Myocyte (in vitro differentiated cells): Measurements from ENCODE around the gene ZNF385C. TPM values are rescaled to one million over a fixed set of nuclear protein-coding genes. Genes with fewer than 3 reads are reported as not detected.

Experiments
- DNase-seq: peaks from one replicate; pipeline ENCODE4 v3.0.0-alpha.2; 2012; ENCODE audit warnings: low read depth
- total RNA-seq: library from RNA; depleted of rRNA; stranded (reverse); fragments of >200 nt; gene quantifications from 2 replicates; pipeline ENCODE4 v1.2.3, GENCODE V29; 2014

ZNF385C gene
- total RNA-seq, 1 donor from 2014 or later: 0.05 TPM

DNA sequence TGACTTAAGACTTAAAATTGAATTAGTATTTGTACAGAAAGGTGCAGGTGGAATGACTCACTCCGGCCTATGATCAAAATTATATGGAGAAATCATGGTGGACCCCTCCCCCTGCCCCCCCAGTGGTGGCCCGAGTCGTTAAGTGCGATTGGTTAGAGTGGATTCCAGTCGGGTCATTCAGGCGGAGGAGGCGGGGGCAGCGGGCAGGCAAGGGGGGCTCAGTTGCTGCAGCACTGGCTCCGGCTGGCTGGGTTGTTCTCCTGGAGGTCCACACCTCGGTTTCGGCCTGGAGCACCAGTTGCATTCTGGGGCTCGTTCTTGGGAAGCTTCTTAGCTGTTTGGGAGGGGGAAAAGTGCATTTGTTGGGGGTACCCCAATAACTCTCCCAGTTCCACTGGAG is 27.3 kb upstream of the ZNF385C start:
- no peak for DNase-seq

DNA sequence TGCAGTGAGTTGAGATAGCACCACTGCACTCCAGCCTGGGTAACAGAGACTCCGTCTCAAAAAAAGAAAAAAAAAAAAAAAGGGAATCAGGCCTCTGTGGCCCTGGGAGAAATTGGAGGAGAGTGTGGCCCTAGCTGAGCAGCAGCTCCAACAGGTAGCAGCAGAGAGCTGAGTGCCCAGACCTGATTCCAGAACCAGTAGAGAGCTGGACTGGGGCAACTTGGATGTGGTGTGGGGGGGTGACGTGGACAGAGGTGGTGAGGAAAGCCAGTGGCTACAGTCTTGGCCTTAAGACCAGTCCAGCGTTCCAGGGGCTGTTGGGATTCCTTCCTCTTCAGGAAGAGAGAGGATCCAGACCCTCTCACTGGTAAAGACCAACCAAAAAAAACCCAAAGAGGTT is 26.0 kb upstream of the ZNF385C start:
- no peak for DNase-seq

DNA sequence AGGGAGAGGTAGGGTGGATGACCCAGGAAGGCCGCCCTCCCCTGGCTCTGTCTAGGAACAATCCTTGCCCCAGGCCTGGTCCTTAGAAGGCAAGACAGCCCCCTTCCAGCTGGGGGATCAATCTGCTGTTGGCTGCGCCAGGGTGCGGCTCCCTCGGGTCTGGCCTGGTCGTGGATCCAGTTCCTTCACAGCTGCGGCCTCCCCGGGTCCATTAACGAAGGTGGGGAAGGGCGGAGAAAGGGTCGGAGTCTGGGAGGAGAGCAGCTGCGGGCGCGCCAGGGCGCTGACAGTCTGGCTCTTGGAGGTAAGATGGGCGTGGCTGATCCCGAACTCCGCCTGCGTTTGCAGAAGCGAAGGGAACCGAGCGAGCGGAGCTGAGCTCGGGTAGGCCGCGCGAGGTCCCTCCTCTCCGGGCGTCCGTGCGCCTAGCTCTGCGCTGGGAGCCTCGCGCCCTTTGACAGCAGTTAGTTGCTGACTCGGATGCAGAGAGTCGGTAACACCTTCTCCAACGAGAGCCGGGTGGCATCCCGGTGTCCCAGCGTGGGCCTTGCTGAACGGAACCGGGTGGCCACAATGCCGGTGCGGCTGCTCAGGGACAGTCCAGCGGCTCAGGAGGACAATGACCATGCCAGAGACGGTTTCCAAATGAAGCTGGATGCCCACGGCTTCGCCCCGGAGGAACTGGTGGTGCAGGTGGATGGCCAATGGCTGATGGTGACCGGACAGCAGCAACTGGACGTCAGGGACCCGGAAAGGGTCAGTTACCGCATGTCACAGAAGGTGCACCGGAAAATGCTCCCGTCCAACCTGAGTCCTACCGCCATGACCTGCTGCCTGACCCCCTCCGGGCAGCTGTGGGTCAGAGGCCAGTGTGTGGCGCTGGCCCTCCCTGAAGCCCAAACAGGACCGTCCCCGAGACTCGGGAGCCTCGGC is 24.4 kb upstream of the ZNF385C start, which contains the start of gene HSPB9:
Gene HSPB9 (plus strand): TSS at position 434 of the 933 bp plus-strand sequence. CDS start 47 bp downstream, at position 481.
- no peak for DNase-seq

DNA sequence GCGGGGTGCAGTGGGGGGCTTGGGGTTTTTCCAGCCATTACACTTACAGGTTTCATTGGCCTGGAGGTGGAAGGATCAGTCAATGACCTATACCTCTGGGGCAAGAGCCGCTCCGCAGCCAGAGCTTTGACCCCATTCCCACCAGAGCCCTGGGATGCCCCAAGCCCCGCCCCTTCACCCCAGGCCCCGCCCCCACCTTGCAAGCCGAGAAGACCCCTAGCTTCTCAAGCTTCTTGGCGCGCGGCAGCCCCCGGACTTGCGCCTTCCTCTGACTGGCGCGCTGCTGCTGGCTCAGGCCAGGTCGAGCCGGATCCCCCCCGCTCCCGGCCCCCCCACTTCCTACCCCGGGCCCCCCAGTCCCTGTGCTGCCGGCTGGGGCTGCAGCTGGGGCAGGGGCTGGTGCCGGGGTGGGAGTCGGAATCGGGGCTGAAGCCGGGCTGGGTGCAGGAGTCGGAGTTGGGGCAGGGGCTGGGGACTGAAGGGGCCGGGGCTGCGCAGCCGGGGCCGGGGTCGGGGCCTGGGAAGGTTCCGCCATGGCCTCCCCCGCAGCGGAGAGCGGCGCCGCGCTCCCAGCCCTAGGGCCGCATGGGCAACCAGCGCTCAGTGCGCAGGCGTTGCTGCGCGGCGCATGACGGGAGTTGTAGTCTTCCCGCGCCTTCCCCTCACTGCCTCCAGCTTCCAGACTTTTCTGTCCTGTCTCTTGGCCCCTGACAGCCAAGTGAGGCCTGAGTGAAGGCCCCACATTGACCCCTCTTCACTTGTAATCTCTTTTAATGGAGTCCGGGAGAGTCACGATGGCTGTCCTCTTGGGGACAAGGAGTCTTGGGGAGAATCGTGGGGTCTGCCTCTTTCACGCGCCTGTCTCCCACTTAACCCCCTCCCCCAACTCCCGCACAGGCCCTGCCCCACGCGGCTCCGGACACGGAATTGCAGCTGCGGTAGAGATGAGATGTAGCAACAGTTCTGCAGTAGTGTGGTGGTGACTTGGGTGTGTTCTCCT is 22.8 kb upstream of the ZNF385C start, which contains the start of gene KAT2A:
Gene KAT2A (minus strand): TSS at position 598 of the 1,000 bp plus-strand sequence. CDS start 63 bp downstream, at position 535.
- DNase-seq: peak; percentile 86

DNA sequence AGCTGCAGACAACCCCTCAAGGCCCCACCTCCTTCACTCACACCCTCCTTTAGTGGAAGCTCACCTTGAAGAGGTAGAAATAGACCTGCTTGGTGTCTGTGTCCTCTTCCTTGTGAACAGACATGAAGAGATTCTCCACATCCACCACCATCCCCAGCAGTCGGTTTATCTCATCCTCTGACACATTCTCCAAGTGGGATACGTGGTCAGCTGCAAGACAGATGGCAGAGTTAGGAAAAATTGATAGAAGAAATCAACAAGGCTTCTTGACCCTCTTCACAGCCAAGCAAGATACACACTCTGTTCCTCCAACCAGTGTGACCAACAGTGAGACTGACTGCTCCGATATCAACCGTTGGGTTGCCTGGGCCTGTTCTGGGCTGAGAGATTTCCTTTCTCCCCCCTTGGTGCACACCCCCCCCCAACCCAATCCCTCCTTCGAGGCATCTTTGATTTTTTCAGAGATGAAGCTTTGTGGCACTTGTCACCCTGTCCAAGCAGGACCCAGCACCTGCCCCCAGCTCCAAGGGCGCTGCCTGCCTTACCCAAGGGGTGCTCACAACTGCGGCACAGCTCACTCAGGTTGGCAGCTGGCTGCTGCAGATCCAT is 22.0 kb upstream of the ZNF385C start:
- DNase-seq: peak; percentile 58

GRCh38 chr17:42119301-42119700 is 21.0 kb upstream of the ZNF385C start:
- DNase-seq: no peak

DNA sequence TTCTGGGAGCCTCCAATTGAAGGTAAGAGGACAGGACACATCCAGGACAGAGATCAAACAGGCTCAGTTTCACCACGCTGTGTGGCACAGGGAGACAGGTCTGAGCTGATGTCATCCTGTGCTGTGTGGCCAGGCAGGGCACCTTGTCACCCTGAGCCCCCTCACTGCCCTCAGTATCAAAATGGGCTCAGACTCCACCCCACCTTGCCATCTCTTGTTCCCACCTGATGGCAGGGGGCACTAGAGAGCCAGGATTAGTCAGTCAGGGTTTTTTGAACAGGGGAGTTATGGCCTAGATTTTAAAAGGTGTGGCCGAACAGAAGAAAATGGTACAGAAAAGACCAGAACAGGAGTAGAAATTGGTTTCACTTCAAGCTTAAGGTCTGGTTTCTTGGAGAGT is 20.3 kb upstream of the ZNF385C start:
- DNase-seq: peak; percentile 34

- no peak for DNase-seq
Observed at GRCh38 chr17:42118126-42118510, 19.8 kb upstream of the ZNF385C start.

DNA sequence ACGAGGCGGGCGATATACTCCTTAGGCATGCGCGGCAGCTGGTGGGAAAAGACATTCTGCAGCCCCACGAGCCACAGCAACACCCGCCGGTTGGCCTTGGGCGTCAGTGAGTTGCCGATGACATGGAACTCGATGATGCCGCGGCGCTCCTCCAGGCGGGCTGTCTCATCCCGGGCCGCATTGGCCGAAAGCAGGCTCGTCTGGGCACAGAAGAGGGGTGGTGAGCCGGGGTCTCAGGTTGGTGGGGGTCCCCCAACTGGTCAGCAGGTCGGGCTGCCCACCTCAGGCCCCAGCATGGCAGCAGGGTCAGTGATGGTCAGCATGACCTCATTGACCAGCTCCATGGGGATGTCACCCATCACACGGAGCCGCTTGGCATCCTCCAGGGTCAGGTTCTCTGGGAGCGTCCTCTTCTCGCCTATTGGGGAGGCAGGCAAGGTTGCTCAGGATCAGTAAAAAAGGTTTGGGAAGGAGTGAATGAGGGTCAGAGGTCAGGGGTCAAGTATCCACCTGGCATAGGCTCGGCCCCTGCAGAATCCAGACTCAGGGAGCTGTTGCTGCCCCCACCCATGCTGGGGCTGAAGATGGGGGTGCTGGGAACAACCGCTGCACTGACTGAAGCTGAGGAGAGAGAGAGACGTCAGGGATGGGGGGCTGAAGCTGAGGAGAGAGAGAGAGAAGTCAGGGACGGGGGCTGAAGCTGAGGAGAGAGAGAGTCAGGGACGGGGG is 19.3 kb upstream of the ZNF385C start:
- DNase-seq: no peak

GRCh38 chr17:42116705-42117396 is 18.6 kb upstream of the ZNF385C start:
- DNase-seq: peak; percentile 89

GRCh38 chr17:42114118-42114517 is 15.8 kb upstream of the ZNF385C start:
- no peak for DNase-seq

DNA sequence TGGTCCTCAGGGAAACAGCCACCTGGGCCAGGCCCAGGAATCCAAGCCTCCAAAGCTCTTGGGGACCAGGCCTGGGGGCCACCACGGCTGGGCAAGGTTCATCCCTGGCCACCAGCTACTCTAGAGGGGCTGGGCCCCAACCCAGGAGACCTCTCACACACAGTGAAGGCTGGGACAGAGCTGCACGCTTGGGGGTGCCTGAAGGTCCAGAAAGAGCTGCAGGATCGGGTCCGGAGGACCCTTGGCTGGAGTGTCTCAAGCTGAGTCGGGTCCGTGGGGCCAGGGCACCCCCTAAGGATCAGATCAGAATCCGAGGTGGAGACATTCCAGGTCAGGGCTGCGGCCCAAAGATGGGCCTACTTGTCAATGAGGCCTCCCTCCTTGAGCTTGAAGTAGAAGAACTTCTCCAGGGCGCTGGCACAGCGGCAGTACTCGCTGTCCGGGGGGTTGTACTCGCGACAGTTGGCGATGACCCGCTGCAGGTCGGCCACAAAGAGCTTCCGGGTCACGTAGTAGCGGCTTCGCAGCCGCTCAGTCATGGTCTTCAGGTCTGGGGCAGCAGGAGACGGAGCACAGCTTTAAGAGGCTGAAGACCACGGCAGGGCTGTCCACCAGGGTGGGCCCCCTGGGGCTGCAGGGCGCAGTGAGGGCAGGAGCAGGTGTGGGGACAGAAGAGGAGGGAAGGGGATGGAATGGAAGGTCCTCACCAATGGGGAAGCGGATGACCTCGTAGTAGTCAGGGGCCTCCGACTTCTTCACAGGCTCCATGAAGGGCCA is 15.2 kb upstream of the ZNF385C start:
- DNase-seq: no peak

GRCh38 chr17:42112552-42113176 is 14.4 kb upstream of the ZNF385C start, which contains the start of gene DHX58:
Gene DHX58, minus strand, starts transcription at chr17:42112714. Its CDS starts 822 bp downstream, at chr17:42111892.
- DNase-seq: peak; percentile 79

- peak; percentile 54 for DNase-seq
Observed at GRCh38 chr17:42111871-42112551, 13.7 kb upstream of the ZNF385C start.

DNA sequence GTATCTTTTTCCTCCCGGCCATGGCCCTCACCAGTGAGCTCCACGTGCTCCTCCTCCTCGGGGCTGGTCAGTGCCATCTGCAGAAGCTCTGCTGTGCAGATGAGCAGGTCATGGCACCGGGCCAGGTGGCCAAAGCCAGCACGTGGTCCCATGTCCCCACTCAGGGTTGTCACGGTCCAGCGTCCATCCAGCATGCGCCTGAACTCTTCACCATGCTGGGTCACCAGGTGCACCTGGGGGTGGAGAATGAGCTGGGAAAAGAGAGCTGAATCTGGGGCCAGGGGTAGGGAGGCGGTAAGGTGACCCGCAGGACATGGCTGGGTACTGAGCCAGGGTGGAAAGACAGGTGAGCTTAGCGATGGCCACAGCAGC is 13.0 kb upstream of the ZNF385C start:
- DNase-seq: no peak

- no peak for DNase-seq
Observed at GRCh38 chr17:42110301-42111264, 12.3 kb upstream of the ZNF385C start.

DNA sequence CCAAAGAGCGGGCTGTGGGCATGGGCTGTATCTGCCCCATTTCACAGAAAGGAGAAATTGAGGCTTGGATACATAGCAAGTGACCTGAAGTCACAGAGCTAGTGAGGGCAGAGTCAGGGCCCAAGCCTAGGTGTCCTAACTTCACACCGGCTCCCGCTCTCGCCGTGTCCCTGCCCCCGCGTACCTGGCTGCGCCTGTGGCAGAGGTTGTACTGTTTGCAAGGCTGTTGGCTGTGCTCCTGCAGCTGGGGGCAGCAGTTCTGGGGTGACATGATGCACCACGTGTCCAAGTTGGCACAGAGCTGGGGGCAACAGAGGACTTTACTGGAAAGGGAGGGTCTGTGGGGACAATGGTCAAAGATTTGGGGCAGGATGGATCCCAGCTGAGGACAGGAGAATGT is 10.8 kb upstream of the ZNF385C start:
- DNase-seq: no peak
